HFFc6 (cell line): ENCODE data around the gene IQSEC3. TPM values are rescaled to one million over a fixed set of nuclear protein-coding genes. Genes with fewer than 3 reads are reported as not detected.

Experiments used
- DNase-seq: peaks from one replicate; pipeline ENCODE4 v3.0.0-alpha.2; 2018
- H3K27ac Mint-ChIP-seq: 2 replicates; pipeline ENCODE4 v1.8.0; 2020; ENCODE audit warnings: mild to moderate bottlenecking, mixed read lengths
- H3K27me3 Mint-ChIP-seq: 2 replicates; pipeline ENCODE4 v1.8.0; 2021; ENCODE audit warnings: mild to moderate bottlenecking, moderate library complexity, mixed read lengths; ENCODE audit not compliant: insufficient read depth
- H3K36me3 Mint-ChIP-seq: 2 replicates; pipeline ENCODE4 v1.8.0; 2021; ENCODE audit warnings: low read depth, mixed read lengths
- H3K4me1 Mint-ChIP-seq: 2 replicates; pipeline ENCODE4 v1.8.0; 2020; ENCODE audit warnings: low read depth, mixed read lengths
- H3K4me3 Mint-ChIP-seq: 2 replicates; pipeline ENCODE4 v1.8.0; 2020; ENCODE audit warnings: mild to moderate bottlenecking, moderate library complexity, mixed read lengths
- H3K9me3 Mint-ChIP-seq: 2 replicates; pipeline ENCODE4 v1.8.0; 2020; ENCODE audit warnings: mild to moderate bottlenecking, mixed read lengths
- CTCF ChIP-seq: fragments of 200-600 bp; sonication (generic); IDR thresholded peaks from 2 replicates; pipeline ENCODE4 v1.5.0; 2021; ENCODE audit warnings: antibody characterized with exemption, mild to moderate bottlenecking
- total RNA-seq, 6 experiments: library from RNA; stranded (reverse); fragmentation: NEBNext Ultra II Directional; extraction: Animal tissue kit (Norgen Biotek cat#: 25700); gene quantifications; 2 replicates in 1 of 6; 3 replicates in 5 of 6; pipeline ENCODE4 v1.2.3, GENCODE V29; 2021

The IQSEC3 gene
- total RNA-seq, 6 experiments from 2014 or later: not detected

- Mint-ChIP-seq H3K9me3 (no peaks in the 10 kb centered on the region), H3K36me3 (no peaks in the 10 kb centered on the region), H3K27ac (no peak overlapping the region), H3K4me3 (no peak overlapping the region), H3K27me3 (peaks cover 56% of the 10 kb centered on the region), H3K4me1 (peaks cover 6% of the 10 kb centered on the region)
- TF ChIP-seq CTCF: no peak
- DNase-seq: no peak
These were observed 143.3 kb downstream of the IQSEC3 start for GRCh38 chr12:209851-210250.

DNA sequence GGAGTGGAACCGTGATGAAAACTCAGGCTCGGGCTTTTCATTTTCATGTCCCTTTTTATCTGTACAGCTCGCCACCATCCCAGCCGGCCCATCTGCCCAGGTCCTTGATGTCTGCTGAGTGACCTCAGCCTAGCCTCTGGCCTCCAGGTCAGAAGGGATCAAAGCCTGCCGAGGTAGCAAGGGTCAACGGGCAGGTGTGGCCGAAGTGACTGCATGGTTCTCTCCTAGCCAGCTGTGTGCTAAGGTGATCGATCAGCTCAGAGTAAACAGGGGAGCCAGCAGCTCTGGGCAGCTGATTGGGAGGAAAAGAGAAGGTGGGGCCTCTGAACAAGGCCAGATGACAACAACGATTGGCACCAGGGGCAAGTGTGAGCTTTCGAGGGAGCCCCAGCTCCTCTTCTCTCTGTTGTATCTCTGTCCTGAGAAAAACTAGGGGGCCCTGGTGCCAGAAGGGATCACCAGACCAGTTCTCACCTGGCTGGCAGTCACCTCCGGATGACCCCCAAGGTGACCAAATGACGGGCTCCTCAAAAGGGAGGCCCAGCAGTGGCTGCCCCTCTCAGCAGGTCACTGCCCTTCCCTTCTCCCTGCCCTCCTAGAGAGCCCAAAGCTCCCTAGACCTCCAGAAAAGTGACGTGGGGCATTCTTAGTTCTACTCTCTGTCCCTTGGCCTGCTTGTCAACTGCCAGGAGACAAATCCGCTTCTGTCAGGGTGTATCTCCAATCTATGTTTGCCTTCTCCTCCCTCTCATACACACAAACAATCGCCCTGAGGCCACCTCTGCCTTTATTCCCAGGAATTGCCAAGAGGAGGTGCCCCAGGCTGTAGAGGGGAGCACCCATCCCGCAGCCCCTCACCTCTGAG, 143.9 kb downstream of the IQSEC3 start:
- Mint-ChIP-seq H3K27ac (no peak overlapping the region), H3K27me3 (peaks cover 55% of the 10 kb centered on the region)

DNA sequence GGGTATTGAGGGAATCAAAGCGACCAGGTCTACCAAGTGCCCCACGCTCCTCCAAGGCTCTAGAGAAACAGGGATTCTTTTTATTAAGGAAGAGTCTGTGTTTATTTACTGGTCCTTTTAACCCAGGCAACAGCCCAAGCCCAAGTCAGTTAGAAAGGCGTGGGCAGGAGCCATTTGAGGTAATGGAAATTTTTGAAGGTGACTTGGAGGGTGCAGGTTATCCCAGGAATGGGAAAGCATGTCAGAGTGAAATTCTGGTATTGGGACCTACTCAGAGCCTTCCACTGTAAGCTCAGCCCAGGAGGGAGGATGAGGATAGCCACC, 144.5 kb downstream of the IQSEC3 start:
- Mint-ChIP-seq H3K9me3 (no peaks in the 10 kb centered on the region), H3K36me3 (no peaks in the 10 kb centered on the region), H3K27ac (no peak overlapping the region), H3K4me3 (no peak overlapping the region), H3K27me3 (peaks cover 53% of the 10 kb centered on the region), H3K4me1 (peaks cover 6% of the 10 kb centered on the region)
- DNase-seq: no peak
- TF ChIP-seq CTCF: no peak

More for the DNA sequence above, 143.9 kb downstream of the IQSEC3 start:
- no peaks in the 10 kb centered on the region for H3K9me3 Mint-ChIP-seq
- H3K4me1 Mint-ChIP-seq: peaks cover 6% of the 10 kb centered on the region
- no peaks in the 10 kb centered on the region for H3K36me3 Mint-ChIP-seq
- no peak overlapping the region for H3K4me3 Mint-ChIP-seq
- DNase-seq: no peak
- no peak for TF ChIP-seq CTCF

- Mint-ChIP-seq H3K36me3 (no peaks in the 10 kb centered on the region), H3K4me1 (peaks cover 6% of the 10 kb centered on the region), H3K27me3 (peaks cover 49% of the 10 kb centered on the region), H3K4me3 (no peak overlapping the region), H3K27ac (no peak overlapping the region), H3K9me3 (no peaks in the 10 kb centered on the region)
- DNase-seq: no peak
- TF ChIP-seq CTCF: no peak
These were observed 145.3 kb downstream of the IQSEC3 start for GRCh38 chr12:211639-212414.

DNA sequence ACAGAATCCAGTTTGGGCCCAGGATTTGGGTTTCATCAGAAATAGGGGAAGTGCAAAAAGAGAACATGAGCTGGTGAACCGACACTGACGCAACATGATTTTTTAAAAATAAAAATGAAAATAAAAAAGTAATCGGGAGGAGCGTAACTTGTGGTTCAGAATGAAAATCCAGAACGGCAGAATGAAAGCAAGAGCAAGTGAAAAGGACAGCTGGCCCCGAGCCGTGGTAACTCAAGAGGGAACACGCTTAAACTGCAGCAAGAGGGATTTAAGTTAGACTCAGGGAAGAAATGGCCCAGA, 145.8 kb downstream of the IQSEC3 start:
- Mint-ChIP-seq H3K36me3 (no peaks in the 10 kb centered on the region), H3K27me3 (peaks cover 51% of the 10 kb centered on the region), H3K9me3 (no peaks in the 10 kb centered on the region), H3K4me1 (peaks cover 6% of the 10 kb centered on the region), H3K4me3 (no peak overlapping the region), H3K27ac (no peak overlapping the region)
- TF ChIP-seq CTCF: no peak
- DNase-seq: no peak
